OCI-LY1 (cell line): ENCODE measurements around the gene NOTCH2.

Experiments used
- H2AFZ ChIP-seq: fragments of 200-600 bp; sonication (generic), shearing (Covaris generic); 2 replicates; pipeline ENCODE4 v1.6.0; 2014; ENCODE audit warnings: antibody characterized with exemption, mild to moderate bottlenecking, low read length
- H3F3A ChIP-seq: fragments of 200-600 bp; sonication (generic), shearing (Covaris generic); 2 replicates; pipeline ENCODE4 v1.6.0; 2014; ENCODE audit warnings: mild to moderate bottlenecking, antibody characterized with exemption, low read length, moderate library complexity; ENCODE audit not compliant: insufficient read depth
- H3K27ac ChIP-seq: fragments of 200-600 bp; sonication (generic); 2 replicates; pipeline ENCODE4 v1.5.1; 2014; ENCODE audit warnings: low read length, mixed run types, mild to moderate bottlenecking, low read depth; ENCODE audit not compliant: poor library complexity, severe bottlenecking
- H3K27me3 ChIP-seq: fragments of 200-600 bp; sonication (generic); 2 replicates; pipeline ENCODE4 v1.6.0; 2014; ENCODE audit warnings: antibody characterized with exemption, mild to moderate bottlenecking, low read length, moderate library complexity; ENCODE audit not compliant: insufficient read depth
- H3K36me3 ChIP-seq: fragments of 200-600 bp; sonication (generic); 2 replicates; pipeline ENCODE4 v1.6.1; 2014; ENCODE audit warnings: mild to moderate bottlenecking, antibody characterized with exemption, low read length, moderate library complexity, mixed read lengths; ENCODE audit not compliant: insufficient read depth
- H3K4me1 ChIP-seq: fragments of 200-600 bp; sonication (generic); 2 replicates; pipeline ENCODE4 v1.5.1; 2014; ENCODE audit warnings: mild to moderate bottlenecking, low read length, moderate library complexity; ENCODE audit not compliant: insufficient read depth, severe bottlenecking
- H3K4me2 ChIP-seq: fragments of 200-600 bp; sonication (generic), shearing (Covaris generic); 2 replicates; pipeline ENCODE4 v1.6.1; 2014; ENCODE audit warnings: low read length
- H3K4me3 ChIP-seq: fragments of 200-600 bp; sonication (generic); 2 replicates; pipeline ENCODE4 v1.5.1; 2014; ENCODE audit warnings: low read length, low read depth, mild to moderate bottlenecking, mixed read lengths; ENCODE audit not compliant: poor library complexity, severe bottlenecking
- H3K79me2 ChIP-seq: fragments of 200-600 bp; shearing (Covaris generic); 2 replicates; pipeline ENCODE4 v1.6.1; 2016; ENCODE audit warnings: mixed run types, low read length, mixed read lengths; ENCODE audit not compliant: insufficient read depth
- H3K9ac ChIP-seq: fragments of 200-600 bp; sonication (generic), shearing (Covaris generic); 2 replicates; pipeline ENCODE4 v1.6.1; 2014; ENCODE audit warnings: mild to moderate bottlenecking, low read length, mixed read lengths
- H3K9me2 ChIP-seq: fragments of 200-600 bp; sonication (generic), shearing (Covaris generic); 2 replicates; pipeline ENCODE4 v1.6.1; 2014; ENCODE audit warnings: low read depth, mild to moderate bottlenecking, low read length, mixed read lengths
- H3K9me3 ChIP-seq: fragments of 200-600 bp; shearing (Covaris generic); 2 replicates; pipeline ENCODE4 v1.6.1; 2014; ENCODE audit warnings: low read length, mixed read lengths
- H4K20me1 ChIP-seq: fragments of 200-600 bp; sonication (generic), shearing (Covaris generic); 2 replicates; pipeline ENCODE4 v1.6.0; 2016; ENCODE audit warnings: mild to moderate bottlenecking, low read length; ENCODE audit not compliant: insufficient read depth
- CTCF ChIP-seq: fragments of 200-600 bp; sonication (generic), shearing (Covaris generic); IDR thresholded peaks from 2 replicates; pipeline ENCODE4 v1.5.1; 2017; ENCODE audit warnings: mild to moderate bottlenecking, antibody characterized with exemption, low read length, moderate library complexity, mixed read lengths
- EZH2 ChIP-seq: fragments of 200-600 bp; sonication (generic), shearing (Covaris generic); IDR thresholded peaks from 2 replicates; pipeline ENCODE4 v1.8.0; 2017; ENCODE audit warnings: borderline replicate concordance, mixed run types, mild to moderate bottlenecking, antibody characterized with exemption, low read length, moderate library complexity, mixed read lengths

NOTCH2 gene

GRCh38 chr1:119915517-119915916 lies 153.9 kb downstream of the NOTCH2 start:
- no peaks in the 10 kb centered on the region for H3K27me3 ChIP-seq
- H3K36me3 ChIP-seq, result peaks cover 63% of the 10 kb centered on the region
- H3K4me3 ChIP-seq, result no peak overlapping the region
- H3K79me2 ChIP-seq, result no peaks in the 10 kb centered on the region
- no peaks in the 10 kb centered on the region for H4K20me1 ChIP-seq
- no peaks in the 10 kb centered on the region for H3F3A ChIP-seq
- no peak overlapping the region for H3K9ac ChIP-seq
- TF ChIP-seq CTCF (no peak), EZH2 (no peak)
- no peaks in the 10 kb centered on the region for H3K4me1 ChIP-seq
- H2AFZ ChIP-seq, result no peak overlapping the region
- H3K9me2 ChIP-seq, result no peaks in the 10 kb centered on the region
- no peak overlapping the region for H3K4me2 ChIP-seq
- no peak overlapping the region for H3K27ac ChIP-seq
- no peaks in the 10 kb centered on the region for H3K9me3 ChIP-seq

- no peak overlapping the region for H3K9ac ChIP-seq
- H4K20me1 ChIP-seq, result no peaks in the 10 kb centered on the region
- no peaks in the 10 kb centered on the region for H3F3A ChIP-seq
- H2AFZ ChIP-seq, result no peak overlapping the region
- H3K9me2 ChIP-seq, result no peaks in the 10 kb centered on the region
- no peaks in the 10 kb centered on the region for H3K4me1 ChIP-seq
- no peak overlapping the region for H3K4me2 ChIP-seq
- H3K9me3 ChIP-seq, result no peaks in the 10 kb centered on the region
- peaks cover 53% of the 10 kb centered on the region for H3K36me3 ChIP-seq
- H3K27ac ChIP-seq, result no peak overlapping the region
- H3K27me3 ChIP-seq, result no peaks in the 10 kb centered on the region
- no peaks in the 10 kb centered on the region for H3K79me2 ChIP-seq
- TF ChIP-seq CTCF (no peak), EZH2 (no peak)
- no peak overlapping the region for H3K4me3 ChIP-seq
Measured at GRCh38 chr1:119914071-119914470, 155.4 kb downstream of the NOTCH2 start.

GRCh38 chr1:119912963-119913362 lies 156.5 kb downstream of the NOTCH2 start:
- H3K4me3 ChIP-seq, result no peak overlapping the region
- H3K4me1 ChIP-seq, result no peaks in the 10 kb centered on the region
- H3K27me3 ChIP-seq, result no peaks in the 10 kb centered on the region
- no peaks in the 10 kb centered on the region for H3K9me2 ChIP-seq
- no peak overlapping the region for H3K4me2 ChIP-seq
- no peaks in the 10 kb centered on the region for H3F3A ChIP-seq
- H3K27ac ChIP-seq, result no peak overlapping the region
- no peaks in the 10 kb centered on the region for H3K79me2 ChIP-seq
- no peak overlapping the region for H2AFZ ChIP-seq
- no peaks in the 10 kb centered on the region for H4K20me1 ChIP-seq
- no peak overlapping the region for H3K9ac ChIP-seq
- H3K36me3 ChIP-seq, result peaks cover 42% of the 10 kb centered on the region
- TF ChIP-seq EZH2 (no peak), CTCF (no peak)
- no peaks in the 10 kb centered on the region for H3K9me3 ChIP-seq
